ENCODE measurements around the gene MCM7.

MCM7 gene

GRCh38 chr7:100099452-100099851 lies 1.7 kb downstream of the MCM7 start:
- in situ Hi-C loops (cut with MboI; ENCODE audit: low pct_unique_long_range_greater_than_20kb, low sequenced_read_pairs) = no loop called here
- no peak for DNase-seq

GRCh38 chr7:100098913-100099312 lies 2.3 kb downstream of the MCM7 start:
- in situ Hi-C loops (cut with MboI; ENCODE audit: low pct_unique_long_range_greater_than_20kb, low sequenced_read_pairs) = no loop called here
- no peak for DNase-seq

- no peak for DNase-seq
- in situ Hi-C loops (cut with MboI; ENCODE audit: low pct_unique_long_range_greater_than_20kb, low sequenced_read_pairs) = no loop called here
Observed at GRCh38 chr7:100095704-100096103, 5.5 kb downstream of the MCM7 start.

GRCh38 chr7:100095289-100095688 lies 5.9 kb downstream of the MCM7 start:
- in situ Hi-C loops (cut with MboI; ENCODE audit: low pct_unique_long_range_greater_than_20kb, low sequenced_read_pairs) = no loop called here
- no peak for DNase-seq

- no peak for DNase-seq
- in situ Hi-C loops (cut with MboI; ENCODE audit: low pct_unique_long_range_greater_than_20kb, low sequenced_read_pairs) = no loop called here
Observed at GRCh38 chr7:100093925-100094486, 7.2 kb downstream of the MCM7 start.

DNA sequence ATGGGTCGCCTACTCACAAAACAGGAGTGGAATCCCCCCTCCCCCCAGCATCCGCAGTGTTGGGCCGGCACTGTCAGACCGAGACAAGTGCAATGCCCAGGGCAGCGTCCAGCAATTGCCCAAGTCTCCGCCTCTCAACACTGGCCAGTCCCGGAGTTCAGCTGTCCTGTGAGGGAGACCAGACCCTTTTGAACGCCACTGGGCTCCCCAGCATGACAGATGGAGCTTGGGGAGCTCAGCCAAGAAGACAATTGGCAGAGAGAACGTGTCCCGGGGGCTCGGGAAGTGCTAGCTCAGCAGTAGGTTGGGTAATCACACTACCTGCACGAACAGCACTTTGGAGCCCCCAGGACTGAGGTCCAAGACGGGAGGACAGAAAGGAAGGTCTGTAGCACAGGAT lies 7.7 kb downstream of the MCM7 start:
- in situ Hi-C loops (cut with MboI; ENCODE audit: low pct_unique_long_range_greater_than_20kb, low sequenced_read_pairs) = no loop called here
- DNase-seq = no peak

DNA sequence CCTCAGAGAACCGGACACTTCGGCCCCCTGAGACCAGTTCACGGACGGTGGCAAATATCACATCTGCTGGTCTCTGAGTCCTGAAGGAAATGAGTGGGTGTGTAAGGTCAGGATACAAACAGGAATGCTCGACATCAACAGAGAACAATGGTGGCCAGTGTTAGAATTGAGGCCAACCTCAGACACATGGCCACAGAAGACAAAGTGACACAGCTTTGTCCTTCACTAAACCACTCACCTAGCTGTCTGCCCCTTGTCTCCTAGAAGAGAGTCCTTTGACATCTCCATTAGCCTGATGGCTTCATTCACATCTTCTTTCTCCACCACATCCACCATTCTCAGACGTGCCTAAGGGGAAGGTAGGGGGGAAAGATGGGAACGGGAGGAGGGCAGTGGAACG lies 8.1 kb downstream of the MCM7 start:
- in situ Hi-C loops (cut with MboI; ENCODE audit: low pct_unique_long_range_greater_than_20kb, low sequenced_read_pairs) = no loop called here
- no peak for DNase-seq

GRCh38 chr7:100091411-100092181 lies 9.6 kb downstream of the MCM7 start:
- in situ Hi-C loops (cut with MboI; ENCODE audit: low pct_unique_long_range_greater_than_20kb, low sequenced_read_pairs) = no loop called here
- peak; percentile 29 for DNase-seq

GRCh38 chr7:100090527-100091410 lies 10.4 kb downstream of the MCM7 start:
- no peak for DNase-seq
- in situ Hi-C loops (cut with MboI; ENCODE audit: low pct_unique_long_range_greater_than_20kb, low sequenced_read_pairs) = no loop called here

DNA sequence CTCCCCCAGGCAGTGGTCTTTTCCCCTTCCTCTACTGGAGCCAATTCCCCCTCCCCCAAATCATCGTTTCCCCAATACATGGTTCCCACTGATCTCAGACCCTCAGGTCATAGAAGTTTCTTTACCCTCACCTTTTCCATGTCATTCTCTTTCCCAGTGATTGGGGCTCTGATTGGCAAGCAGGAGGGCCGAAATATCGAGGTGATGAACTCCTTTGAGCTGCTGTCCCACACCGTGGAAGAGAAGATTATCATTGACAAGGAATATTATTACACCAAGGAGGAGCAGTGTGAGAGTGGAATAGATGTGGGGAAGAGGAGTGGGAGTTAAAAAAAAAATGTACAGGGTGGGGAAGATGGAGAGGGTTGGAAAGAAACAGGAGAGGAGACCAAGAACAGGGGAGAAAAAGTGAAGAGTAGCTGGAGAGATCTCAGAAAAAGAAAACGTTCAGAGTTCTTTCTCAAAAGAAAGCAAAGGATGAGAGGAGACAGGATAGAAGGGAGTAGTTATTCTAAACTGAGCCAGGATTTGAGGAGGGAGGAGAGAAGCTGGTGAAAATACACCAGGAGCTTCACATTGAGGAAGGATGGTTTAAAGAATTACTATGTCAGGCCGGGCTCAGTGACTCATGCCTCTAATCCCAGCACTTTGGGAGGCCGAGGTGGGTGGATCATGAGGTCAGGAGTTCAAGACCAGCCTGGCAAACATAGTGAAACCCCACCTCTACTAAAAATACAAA lies 11.6 kb downstream of the MCM7 start:
- in situ Hi-C loops (cut with MboI; ENCODE audit: low pct_unique_long_range_greater_than_20kb, low sequenced_read_pairs) = no loop called here
- no peak for DNase-seq

DNA sequence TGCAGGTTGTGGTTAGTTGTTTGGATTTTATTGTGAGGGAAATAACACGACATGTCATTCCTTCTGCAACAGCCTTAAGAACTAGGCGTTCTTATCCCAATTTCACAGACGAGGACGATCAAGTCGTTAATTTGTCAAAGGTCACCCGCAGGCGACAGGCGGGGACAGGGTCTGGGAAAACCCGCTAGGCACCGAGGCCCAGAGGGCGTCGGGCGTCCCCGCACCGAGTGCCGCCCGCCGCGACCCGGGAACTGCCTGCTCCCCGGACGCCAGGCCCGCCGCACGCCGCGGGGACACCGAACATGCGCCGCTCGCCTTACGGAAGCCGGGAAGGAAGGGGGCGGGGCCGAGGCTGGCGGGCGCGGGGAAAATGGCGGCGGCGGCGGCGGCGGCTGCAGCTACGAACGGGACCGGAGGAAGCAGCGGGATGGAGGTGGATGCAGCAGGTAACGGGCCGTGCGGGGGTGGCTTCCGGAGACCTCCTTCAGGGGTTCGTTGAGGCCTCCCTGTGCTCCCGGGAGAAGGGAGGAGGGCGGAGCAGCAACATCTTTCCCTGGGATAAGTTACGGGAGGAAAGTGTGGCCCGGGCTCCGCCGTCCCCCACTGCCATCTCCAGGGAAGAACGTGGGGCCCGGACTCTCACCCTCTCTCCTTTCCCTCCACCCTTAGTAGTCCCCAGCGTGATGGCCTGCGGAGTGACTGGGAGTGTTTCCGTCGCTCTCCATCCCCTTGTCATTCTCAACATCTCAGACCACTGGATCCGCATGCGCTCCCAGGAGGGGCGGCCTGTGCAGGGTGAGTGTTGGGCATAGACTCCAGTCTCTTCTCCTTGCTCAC lies 12.4 kb downstream of the MCM7 start, which contains the start of gene COPS6:
COPS6 (plus strand) TSS at position 349 of the 837 bp plus-strand sequence; CDS start at position 371, 22 bp downstream.
- in situ Hi-C loops (cut with MboI; ENCODE audit: low pct_unique_long_range_greater_than_20kb, low sequenced_read_pairs) = no loop called here
- peak; percentile 73 for DNase-seq

DNA sequence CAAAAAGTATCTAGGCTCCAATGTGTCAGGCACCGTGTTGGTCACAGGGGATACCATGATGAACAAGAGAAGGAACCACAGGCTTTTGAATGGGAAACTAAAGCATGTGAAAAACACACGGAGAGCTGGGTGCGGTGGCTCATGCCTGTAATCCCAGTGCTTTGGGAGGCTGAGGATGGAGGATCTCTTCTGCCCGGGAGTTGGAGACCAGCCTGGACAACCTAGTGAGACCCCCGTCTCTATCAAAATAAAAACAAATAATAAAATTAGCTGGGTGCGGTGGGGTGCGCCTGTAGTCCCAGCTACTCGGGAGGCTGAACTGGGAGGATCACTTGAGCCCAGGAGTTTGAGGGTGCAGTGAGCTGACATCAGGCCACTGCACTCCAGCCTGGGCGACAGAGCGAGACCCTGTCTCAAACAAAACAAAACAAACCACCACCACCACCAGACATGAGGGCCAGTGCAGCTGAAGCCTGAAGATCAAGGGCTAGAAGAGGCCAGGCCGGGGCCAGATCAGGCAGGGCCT lies 13.0 kb downstream of the MCM7 start:
- in situ Hi-C loops (cut with MboI; ENCODE audit: low pct_unique_long_range_greater_than_20kb, low sequenced_read_pairs) = no loop called here
- DNase-seq = no peak

DNA sequence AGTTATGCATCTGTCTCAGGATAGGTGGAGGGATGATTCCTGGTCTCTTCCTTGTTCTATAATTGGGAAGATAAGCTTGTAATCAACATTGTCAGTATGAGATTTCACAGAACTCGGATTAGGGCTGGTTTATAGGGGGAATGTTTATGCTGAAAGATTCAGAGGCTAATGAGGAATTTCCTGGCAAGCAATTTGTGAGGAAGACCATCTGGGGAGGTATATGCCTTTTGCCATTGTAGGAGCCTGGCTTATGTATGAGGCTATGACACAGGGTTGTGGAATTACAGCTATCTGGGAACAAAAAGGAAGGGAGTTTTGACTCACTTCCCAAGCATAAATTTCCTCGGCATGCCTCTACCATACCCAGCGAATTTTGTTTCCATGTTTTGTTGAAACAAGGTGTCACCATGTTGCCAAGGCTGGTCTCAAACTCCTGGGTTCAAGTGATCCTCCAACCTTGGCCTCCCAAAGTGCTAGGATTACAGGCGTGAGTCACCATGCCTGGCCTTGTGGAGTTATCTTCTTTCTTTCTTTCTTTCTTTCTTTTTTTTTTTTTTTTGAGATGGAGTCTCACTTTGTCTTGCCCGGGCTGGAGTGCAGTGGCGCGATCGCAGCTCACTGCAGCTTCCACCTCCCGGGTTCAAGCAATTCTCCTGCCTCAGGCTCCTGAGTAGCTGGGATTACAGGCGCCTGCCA lies 14.0 kb downstream of the MCM7 start:
- in situ Hi-C loops (cut with MboI; ENCODE audit: low pct_unique_long_range_greater_than_20kb, low sequenced_read_pairs) = no loop called here
- DNase-seq = no peak

DNA sequence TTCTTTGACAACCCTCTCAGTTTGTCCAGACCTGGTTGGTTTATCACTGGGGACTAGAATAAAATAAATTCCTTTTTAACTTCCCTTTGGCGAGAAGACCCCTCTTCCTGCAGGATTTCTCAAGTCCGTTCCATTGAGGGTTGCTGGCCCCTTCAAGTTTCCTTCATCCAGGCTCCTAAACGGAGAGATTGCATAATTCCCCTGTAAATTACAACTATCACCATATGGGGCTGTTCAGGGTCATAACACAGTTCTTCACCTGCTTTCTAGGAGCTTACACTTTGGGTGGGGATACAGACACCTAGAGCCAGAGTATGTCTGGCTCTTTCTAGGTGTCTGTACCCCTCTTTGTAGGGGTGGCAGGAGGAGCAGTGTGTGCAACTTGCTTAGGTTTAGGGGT lies 15.7 kb downstream of the MCM7 start:
- in situ Hi-C loops (cut with MboI; ENCODE audit: low pct_unique_long_range_greater_than_20kb, low sequenced_read_pairs) = no loop called here
- no peak for DNase-seq

- no peak for DNase-seq
- in situ Hi-C loops (cut with MboI; ENCODE audit: low pct_unique_long_range_greater_than_20kb, low sequenced_read_pairs) = no loop called here
Observed at GRCh38 chr7:100082978-100083377, 18.2 kb downstream of the MCM7 start.

GRCh38 chr7:100081535-100082102 lies 19.6 kb downstream of the MCM7 start, which contains the start of gene ZNF3:
Gene ZNF3, minus strand, starts transcription at chr7:100081723. Its CDS starts 4,366 bp downstream, at chr7:100077357.
- in situ Hi-C loops (cut with MboI; ENCODE audit: low pct_unique_long_range_greater_than_20kb, low sequenced_read_pairs) = no loop called here
- peak; percentile 100 for DNase-seq

DNA sequence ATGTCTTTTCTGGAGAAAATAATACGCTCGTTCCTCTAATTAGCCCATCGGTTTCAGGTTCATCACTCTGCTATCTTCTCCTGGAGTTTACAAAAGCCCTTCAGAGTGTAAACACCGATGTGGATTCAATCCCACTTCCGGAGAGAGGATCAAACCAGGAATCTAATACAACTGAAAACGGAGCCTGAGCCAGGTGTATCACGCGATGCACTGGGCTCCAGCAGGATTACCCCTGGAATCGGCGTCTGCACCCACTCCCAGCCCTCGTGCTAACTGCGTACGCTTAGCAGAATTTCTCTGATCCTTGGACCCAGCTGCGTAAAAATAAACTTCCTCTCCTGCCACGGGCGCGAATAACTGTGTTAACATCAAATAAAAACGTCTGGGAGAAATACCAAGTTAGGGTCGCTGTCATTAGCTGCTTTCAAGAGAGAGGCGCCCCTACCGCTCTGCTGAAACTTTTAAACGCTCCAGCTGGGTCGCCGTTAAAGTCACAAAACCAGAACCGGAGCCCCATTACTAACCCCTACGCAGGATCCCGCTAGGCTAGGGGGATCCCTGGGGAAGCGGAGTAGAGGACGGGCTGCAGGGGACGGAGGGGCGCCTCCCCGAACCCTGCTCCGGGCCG lies 20.2 kb downstream of the MCM7 start:
- in situ Hi-C loops (cut with MboI; ENCODE audit: low pct_unique_long_range_greater_than_20kb, low sequenced_read_pairs) = no loop called here
- DNase-seq = no peak
